K562 (cell line): Measurements from ENCODE around the gene HMOX2. TPM values are rescaled to one million over a fixed set of nuclear protein-coding genes. Genes with fewer than 3 reads are reported as not detected.

Source experiments
- CCNT2 ChIP-seq: IDR thresholded peaks from 2 replicates; pipeline ENCODE4 v1.6.1; 2011; ENCODE audit warnings: borderline replicate concordance, low read depth, mild to moderate bottlenecking, moderate library complexity, mixed read lengths, low read length; ENCODE audit not compliant: insufficient read length; ENCODE audit errors: extremely low read depth
- ETS2 ChIP-seq: IDR thresholded peaks from 2 replicates; pipeline ENCODE4 v1.6.1; 2016; ENCODE audit warnings: borderline replicate concordance, missing genetic modification characterization, mild to moderate bottlenecking, moderate library complexity, missing compliant biosample characterization; ENCODE audit not compliant: poor library complexity, severe bottlenecking
- FOXJ2 ChIP-seq: fragments of 200-800 bp; sonication (Bioruptor generic); IDR thresholded peaks from 2 replicates; pipeline ENCODE4 v1.6.1; 2016; ENCODE audit warnings: missing genetic modification characterization, missing compliant biosample characterization
- FOXM1 ChIP-seq, 2 experiments: fragments of 450-650 bp in 1 of 2; sonication (generic) in 1 of 2; formaldehyde crosslinking in 1 of 2; IDR thresholded peaks; 2 replicates each; pipeline versions ENCODE4 v1.6.1 to v1.9.0; 2017 to 2022; ENCODE audit warnings: low read depth in 2 of 2, mild to moderate bottlenecking in 2 of 2, missing genetic modification reagents in 1 of 2, moderate library complexity in 1 of 2
- ILF3 ChIP-seq: fragments of 450-650 bp; IDR thresholded peaks from 2 replicates; pipeline ENCODE4 v1.6.1; 2018; ENCODE audit warnings: antibody characterized with exemption, mild to moderate bottlenecking, moderate library complexity, borderline replicate concordance
- L3MBTL2 ChIP-seq: fragments of 450-650 bp; IDR thresholded peaks from 2 replicates; pipeline ENCODE4 v1.6.1; 2016; ENCODE audit warnings: mild to moderate bottlenecking, moderate library complexity
- MCM5 ChIP-seq: fragments of 450-650 bp; IDR thresholded peaks from 2 replicates; pipeline ENCODE4 v1.6.1; 2016; ENCODE audit warnings: low read depth
- NR2F6 ChIP-seq: fragments of 450-650 bp; formaldehyde crosslinking; IDR thresholded peaks from 2 replicates; pipeline ENCODE4 v1.4.0; 2020; ENCODE audit warnings: mild to moderate bottlenecking
- SMAD4 ChIP-seq: fragments of 250-450 bp; sonication (Bioruptor Pico); conservative IDR thresholded peaks from 2 replicates; pipeline ENCODE4 v1.8.0; 2021; ENCODE audit warnings: inconsistent platforms, mild to moderate bottlenecking, moderate library complexity
- ZNF316 ChIP-seq: fragments of 450-650 bp; IDR thresholded peaks from 2 replicates; pipeline ENCODE4 v1.6.1; 2016
- ZNF740 ChIP-seq, 3 experiments: fragments of 200-800 bp in 1 of 3; sonication (Bioruptor generic) in 1 of 3; sonication (generic) in 1 of 3; formaldehyde crosslinking in 1 of 3; IDR thresholded peaks; 2 replicates each; pipeline versions ENCODE4 v1.6.1 to v1.8.0; 2016 to 2022; ENCODE audit warnings: mild to moderate bottlenecking in 2 of 3, missing compliant biosample characterization in 2 of 3, missing genetic modification characterization in 2 of 3, missing genetic modification reagents in 1 of 3
- polyA plus RNA-seq, 8 experiments: library from polyadenylated mRNA; depleted of rRNA in 4 of 8; stranded (reverse) in 5 of 8; unstranded in 3 of 8; fragments of >200 nt; fragmentation: Nextera tagmentation in 2 of 8; fragmentation: Illumina TruSeq in 1 of 8; extraction: Ambion mirVana in 2 of 8; extraction: Trizol in 1 of 8; gene quantifications; 2 replicates each; pipeline versions ENCODE4 v1.2.1 to v1.2.3, GENCODE V29; 2011 to 2014; ENCODE audit warnings: inconsistent platforms in 1 of 8, missing spikeins in 1 of 8
- total RNA-seq, 7 experiments: library from RNA; depleted of rRNA in 6 of 7; stranded (reverse); fragments of >200 nt in 6 of 7; fragmentation: Illumina TruSeq in 2 of 7; extraction: Trizol in 2 of 7; gene quantifications; 2 replicates each; pipeline versions ENCODE4 v1.2.1 to v1.2.3, GENCODE V29; 2011 to 2021; ENCODE audit warnings: low replicate concordance in 1 of 7
- TF ChIP-seq, protein P1 (sequence below): fragments of 250-450 bp; sonication (Bioruptor Pico); IDR thresholded peaks from 2 replicates; pipeline ENCODE4 v1.8.0; 2021; ENCODE audit warnings: mild to moderate bottlenecking, moderate library complexity
- TF ChIP-seq, protein P2 (sequence below): fragments of 450-650 bp; formaldehyde crosslinking; IDR thresholded peaks from 2 replicates; pipeline ENCODE4 v1.4.0; 2022; ENCODE audit warnings: mild to moderate bottlenecking, moderate library complexity

Gene HMOX2
- total and polyA plus RNA-seq, 9 of the 15 experiments (the other 6 are each of a cell fraction or from before 2014, with no cell fraction given): 26.8 to 87.4 (median 57.4) TPM

DNA sequence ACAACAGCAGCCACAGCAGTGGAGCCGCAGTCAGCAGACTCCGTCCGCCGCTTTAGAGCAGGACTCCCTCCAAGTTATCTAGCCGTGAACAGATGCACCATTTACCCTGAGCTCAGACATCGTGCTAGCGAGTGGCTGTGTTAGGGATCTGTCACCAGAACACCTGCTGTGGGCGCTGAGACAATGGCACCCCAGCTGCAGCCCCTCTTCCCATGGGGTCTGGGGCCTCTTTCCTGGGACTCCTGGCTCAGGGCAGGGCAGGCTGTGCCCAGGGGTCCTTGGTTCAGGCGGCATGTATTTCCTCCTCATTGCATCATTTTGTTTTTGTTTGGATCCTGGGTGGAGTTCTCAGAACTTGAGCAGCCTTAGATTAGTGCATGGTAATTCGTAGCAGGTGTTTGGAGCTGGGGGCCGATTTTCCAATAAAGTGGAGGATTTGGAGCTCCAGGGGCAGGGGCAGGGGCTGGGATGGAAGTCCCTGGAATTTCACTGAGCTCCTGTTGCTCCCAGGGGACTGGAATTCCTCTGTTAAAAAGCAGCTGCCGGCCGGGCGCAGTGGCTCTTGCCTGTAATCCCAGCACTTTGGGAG, 25.2 kb upstream of the HMOX2 start (continued):
- TF ChIP-seq, protein P1, sequence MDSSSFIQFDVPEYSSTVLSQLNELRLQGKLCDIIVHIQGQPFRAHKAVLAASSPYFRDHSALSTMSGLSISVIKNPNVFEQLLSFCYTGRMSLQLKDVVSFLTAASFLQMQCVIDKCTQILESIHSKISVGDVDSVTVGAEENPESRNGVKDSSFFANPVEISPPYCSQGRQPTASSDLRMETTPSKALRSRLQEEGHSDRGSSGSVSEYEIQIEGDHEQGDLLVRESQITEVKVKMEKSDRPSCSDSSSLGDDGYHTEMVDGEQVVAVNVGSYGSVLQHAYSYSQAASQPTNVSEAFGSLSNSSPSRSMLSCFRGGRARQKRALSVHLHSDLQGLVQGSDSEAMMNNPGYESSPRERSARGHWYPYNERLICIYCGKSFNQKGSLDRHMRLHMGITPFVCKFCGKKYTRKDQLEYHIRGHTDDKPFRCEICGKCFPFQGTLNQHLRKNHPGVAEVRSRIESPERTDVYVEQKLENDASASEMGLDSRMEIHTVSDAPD: peak; percentile 72; the same call in 1 of the 2 replicates
- TF ChIP-seq FOXJ2 (tag) (peak; percentile 80; the same call in 1 of the 2 replicates), ZNF740 (CRISPR knock-in tag; IDR thresholded peaks at IDR 0.05) (no peak), ZNF740 (tag; IDR thresholded peaks at IDR 0.05) (peak in 1 of 2 experiments; percentile 74; a peak in 1 of 4 replicates), ZNF316 (no peak), ETS2 (tag) (no peak), MCM5 (no peak), L3MBTL2 (peak; percentile 43; the same call in 1 of the 2 replicates), ILF3 (no peak), NR2F6 (0 out of 2 replicates have a peak, but pooled peaks have one; percentile 33), CCNT2 (no peak), SMAD4 (CRISPR knock-in tag) (peak; percentile 99), FOXM1 (IDR thresholded peaks at IDR 0.05; ENCODE audit: low read depth) (no peak), FOXM1 (CRISPR knock-in tag; IDR thresholded peaks at IDR 0.05; ENCODE audit: low read depth) (no peak)
- TF ChIP-seq, protein P2, sequence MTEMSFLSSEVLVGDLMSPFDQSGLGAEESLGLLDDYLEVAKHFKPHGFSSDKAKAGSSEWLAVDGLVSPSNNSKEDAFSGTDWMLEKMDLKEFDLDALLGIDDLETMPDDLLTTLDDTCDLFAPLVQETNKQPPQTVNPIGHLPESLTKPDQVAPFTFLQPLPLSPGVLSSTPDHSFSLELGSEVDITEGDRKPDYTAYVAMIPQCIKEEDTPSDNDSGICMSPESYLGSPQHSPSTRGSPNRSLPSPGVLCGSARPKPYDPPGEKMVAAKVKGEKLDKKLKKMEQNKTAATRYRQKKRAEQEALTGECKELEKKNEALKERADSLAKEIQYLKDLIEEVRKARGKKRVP: peak; percentile 90
